IPS-18c (cell line): Measurements from ENCODE around the gene ZNF10.

Source experiments
- H3K4me3 ChIP-seq: 2 replicates; pipeline ENCODE4 v1.7.0; 2013; ENCODE audit warnings: low read depth, mild to moderate bottlenecking, low read length, moderate library complexity; ENCODE audit not compliant: insufficient read depth
- H3K9me3 ChIP-seq: one replicate; pipeline ENCODE4 v1.6.1; 2013; ENCODE audit warnings: mild to moderate bottlenecking, low read length, moderate library complexity; ENCODE audit not compliant: control insufficient read depth, insufficient read depth

The ZNF10 gene

DNA sequence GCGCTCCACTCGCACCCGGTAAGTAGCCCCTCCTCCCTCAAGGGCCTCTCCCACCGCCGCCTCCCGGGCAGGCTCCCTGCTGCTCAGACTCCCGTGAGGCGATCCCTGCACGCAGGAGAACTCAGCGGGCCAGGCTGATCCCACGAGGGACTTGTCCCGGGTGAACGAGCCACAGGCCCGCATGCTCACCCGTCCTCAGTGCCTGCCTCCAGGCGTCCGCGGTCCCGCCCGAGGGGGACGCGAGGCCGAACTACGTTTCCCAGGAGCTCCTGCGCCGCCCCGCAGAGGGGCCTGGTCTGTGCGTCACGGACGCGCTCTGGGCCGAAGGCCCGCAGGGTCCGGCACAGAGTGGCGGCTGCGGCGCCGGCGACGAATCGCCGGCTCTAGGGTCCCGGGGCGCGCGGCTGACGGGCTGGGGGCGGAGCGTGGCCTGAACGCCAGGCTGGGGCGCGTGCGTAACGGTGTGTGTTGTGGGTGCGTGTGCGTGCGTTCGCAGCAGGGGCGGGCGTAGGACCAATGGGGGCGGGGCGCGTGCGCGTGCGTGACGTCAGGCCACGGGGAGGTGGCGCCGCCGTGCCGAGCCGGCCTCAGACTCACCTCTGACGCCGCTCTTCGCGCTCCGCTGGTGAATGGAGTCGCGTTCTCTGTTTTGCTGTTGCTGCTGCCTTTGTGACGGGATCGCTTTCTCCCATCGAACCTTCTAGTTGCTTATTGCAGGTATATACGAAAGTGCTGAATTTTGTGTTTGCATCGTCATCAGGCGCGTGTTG, at the start of gene ZNF10, which contains the start of gene ZNF891:
Gene ZNF10 (plus strand): TSS at position 590 of the 770 bp plus-strand sequence. CDS start 13,866 bp downstream, outside the sequence.
Gene ZNF891 (minus strand): TSS at position 237 of the 770 bp plus-strand sequence. CDS start 8,356 bp downstream, outside the sequence.
- H3K4me3 ChIP-seq = peak within 1 kb of the TSS; percentile 95
- peaks cover 19% of the 10 kb centered on the region for H3K9me3 ChIP-seq

DNA sequence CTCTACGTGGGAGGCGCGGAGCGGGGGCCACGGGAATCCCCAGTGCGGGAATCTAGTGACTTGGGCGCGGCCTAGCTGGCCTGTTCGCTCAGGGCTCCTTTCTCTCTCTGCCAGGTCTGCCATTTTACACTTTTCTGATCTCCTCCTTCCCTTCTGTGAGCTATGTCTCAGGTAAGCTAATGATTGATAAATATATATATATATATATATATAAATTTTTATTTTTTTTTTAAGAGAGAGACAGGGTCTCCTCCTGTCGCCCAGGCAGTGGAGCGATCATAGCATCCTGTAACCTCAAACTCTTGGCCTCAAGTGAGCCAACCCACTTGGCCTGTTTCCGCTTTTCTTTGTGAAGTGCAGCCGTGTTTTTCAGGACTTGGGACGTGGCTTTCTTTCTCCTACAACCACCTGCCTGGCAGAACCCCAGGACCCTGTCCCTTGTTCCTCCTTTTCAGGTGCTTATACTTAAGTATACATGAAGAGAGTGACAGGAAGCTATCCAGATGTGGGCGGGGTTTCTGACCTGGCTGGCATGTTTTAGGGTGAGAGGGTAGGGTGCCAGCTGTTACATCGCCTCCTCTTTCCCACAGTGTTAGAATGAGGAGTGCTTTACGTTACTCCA, 49.2 kb upstream of the ZNF10 start:
- H3K4me3 ChIP-seq = peak overlapping the region; percentile 69
- H3K9me3 ChIP-seq = peaks cover 11% of the 10 kb centered on the region

DNA sequence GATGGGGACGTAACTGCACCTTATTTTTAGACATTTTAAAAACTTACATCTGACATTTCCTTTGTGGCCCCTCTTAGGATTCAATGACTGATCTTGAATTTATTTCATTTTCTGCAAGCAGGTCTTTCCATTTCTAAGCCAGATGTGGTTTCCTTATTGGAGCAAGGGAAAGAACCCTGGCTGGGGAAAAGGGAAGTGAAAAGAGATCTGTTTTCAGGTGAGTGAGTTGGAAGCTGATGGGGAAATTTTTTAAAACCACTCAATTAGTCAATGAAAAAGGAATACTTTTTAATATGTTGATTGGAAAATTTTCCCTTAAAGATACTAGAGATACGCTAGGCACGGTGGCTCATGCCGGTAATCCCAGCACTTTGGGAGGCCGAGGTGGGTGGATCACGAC, 47.1 kb upstream of the ZNF10 start:
- peaks cover 6% of the 10 kb centered on the region for H3K9me3 ChIP-seq
- H3K4me3 ChIP-seq = no peak overlapping the region

DNA sequence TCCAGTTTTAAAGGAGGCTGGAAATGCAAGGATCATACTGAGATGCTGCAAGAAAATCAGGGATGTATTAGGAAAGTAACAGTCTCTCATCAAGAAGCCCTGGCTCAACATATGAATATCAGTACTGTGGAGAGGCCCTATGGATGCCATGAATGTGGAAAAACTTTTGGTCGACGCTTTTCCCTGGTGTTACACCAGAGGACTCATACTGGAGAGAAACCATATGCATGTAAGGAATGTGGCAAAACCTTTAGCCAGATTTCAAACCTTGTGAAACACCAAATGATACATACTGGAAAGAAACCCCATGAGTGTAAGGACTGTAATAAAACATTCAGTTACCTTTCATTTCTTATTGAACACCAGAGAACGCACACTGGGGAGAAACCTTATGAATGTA, 24.8 kb upstream of the ZNF10 start:
- no peak overlapping the region for H3K4me3 ChIP-seq

DNA sequence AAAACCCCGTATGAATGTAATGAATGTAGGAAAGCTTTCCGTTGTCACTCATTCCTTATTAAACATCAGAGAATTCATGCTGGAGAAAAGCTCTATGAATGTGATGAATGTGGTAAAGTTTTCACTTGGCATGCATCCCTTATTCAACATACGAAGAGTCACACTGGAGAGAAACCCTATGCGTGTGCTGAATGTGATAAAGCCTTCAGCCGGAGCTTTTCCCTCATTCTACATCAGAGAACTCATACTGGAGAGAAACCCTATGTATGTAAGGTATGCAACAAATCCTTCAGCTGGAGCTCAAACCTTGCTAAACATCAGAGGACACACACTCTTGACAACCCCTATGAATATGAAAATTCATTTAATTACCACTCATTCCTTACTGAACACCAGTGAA, 24.2 kb upstream of the ZNF10 start:
- Histone ChIP-seq H3K9me3 (peaks cover 22% of the 10 kb centered on the region), H3K4me3 (no peak overlapping the region)

More for the DNA sequence above, 24.8 kb upstream of the ZNF10 start:
- peaks cover 17% of the 10 kb centered on the region for H3K9me3 ChIP-seq

DNA sequence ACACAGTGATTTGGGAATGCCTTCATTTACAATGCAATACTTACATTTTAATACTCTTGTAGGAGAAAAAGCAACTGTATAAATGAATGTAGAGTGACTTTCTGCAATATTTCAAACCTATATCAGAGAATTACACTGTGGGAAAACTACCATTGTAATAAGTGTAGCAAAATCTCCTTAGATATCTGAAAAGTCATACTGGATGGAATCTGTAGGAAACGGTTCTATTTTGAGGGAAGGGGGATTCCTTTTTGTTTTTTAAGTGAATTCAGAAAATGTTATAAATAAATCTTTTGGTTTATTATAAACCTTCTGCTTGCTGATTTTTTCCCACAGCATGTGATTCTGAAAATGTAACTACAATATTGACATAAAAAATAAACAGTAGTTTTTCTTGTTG, 23.3 kb upstream of the ZNF10 start:
- no peak overlapping the region for H3K4me3 ChIP-seq
- peaks cover 25% of the 10 kb centered on the region for H3K9me3 ChIP-seq

DNA sequence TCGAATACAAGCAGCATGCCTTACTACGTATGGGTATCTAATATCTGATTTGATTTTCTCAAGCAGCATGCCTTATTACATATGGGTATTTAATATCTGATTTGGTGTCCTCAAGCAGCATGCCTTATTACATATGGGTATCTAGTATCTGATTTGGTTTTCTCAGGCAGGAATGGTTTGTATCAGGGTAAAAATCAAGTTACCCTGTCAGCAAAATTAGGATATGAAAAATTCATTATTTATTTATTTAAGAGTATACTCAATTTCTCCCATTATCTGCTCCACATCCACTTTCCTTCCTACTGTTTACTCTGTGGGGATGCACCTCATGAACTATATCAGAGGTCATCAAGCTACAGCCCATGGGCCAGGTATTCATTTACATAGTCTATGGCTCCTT, 22.3 kb upstream of the ZNF10 start:
- peaks cover 25% of the 10 kb centered on the region for H3K9me3 ChIP-seq
- H3K4me3 ChIP-seq = no peak overlapping the region

DNA sequence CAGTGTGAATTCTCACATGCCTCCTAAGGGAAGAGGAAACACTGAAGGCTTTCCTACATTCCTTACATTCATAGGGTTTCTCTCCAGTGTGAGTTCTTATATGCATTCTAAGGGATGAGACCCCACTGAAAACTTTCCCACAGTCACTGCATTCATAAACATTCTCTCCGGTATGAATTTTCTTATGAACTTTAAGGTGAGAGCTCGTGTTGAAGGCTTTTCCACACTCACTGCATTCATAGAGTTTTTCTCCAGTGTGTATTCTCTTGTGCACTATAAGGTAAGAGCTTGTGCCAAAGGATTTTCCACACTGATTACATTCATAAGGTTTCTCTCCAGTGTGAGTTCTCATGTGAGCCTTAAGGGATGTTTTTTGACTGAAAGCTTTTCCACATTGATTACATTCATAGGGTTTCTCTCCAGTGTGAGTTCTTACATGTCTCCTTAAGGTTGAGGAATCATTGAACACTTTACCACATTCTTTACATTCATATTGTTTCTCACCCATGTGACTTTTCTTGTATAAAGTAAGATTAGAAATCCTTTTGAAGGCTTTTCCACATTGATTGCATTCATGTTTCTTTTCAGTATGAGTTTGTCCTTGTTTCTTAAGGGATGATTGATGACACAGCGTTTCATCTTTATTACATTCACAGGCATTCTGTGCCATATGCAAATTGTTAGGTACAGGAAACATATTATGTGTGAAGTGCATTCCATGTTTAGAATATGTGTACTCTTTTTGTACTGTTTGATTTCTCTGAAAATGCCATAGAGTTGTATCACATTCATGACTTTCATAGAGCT, 9.8 kb upstream of the ZNF10 start:
- H3K9me3 ChIP-seq = peaks cover 55% of the 10 kb centered on the region
- no peak overlapping the region for H3K4me3 ChIP-seq

DNA sequence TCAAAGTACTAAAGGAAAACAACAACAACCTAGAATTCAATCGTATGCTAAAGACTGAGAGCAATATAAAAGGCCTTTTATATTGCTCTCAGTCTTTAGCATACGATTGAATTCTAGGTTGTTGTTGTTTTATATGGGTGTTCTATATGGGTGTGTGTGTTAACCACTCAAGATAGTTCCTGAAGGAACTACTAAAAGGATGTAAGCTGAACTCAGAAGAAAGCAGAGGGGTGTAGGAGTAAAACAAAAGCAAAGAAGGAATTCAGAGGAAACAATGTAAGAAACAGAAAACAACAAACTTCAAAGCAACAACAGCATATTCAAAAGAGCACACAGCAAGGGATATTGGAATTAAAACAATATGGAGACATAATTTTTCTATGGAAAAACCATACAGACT, 5.8 kb upstream of the ZNF10 start:
- Histone ChIP-seq H3K4me3 (no peak overlapping the region), H3K9me3 (peaks cover 40% of the 10 kb centered on the region)

DNA sequence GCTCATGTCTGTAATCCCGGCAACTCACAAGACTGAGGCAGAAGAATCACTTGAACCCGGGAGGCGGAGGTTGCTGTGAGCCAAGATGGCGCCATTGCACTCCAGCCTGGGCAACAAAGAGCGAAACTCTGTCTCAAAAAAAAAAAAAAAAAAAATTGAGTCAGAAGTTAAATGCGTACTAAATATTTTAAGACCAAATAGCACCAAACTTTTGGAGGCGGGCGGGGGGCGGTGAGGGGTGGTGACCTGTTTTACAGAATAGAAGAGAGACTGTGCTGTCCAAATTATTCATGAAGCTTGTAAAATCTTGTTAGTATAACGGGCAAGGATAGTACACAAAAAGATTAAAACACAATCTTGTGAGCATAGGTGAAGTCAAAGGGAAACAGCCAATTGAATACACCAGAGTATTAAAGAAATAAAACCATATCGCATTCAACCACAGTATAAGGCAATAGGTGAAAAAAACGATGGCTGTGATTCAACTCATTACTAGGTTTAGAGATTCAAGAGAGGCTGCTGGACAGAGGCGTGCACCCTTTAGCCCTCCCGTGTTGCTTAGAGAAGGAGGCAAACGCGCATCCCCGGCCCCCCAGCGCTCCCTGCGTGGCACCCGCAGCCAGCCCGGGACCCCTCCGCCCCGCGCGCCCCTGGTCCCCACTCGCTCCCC, 924 bp upstream of the ZNF10 start:
- H3K9me3 ChIP-seq = peaks cover 20% of the 10 kb centered on the region
- peak overlapping the region; percentile 95 for H3K4me3 ChIP-seq

DNA sequence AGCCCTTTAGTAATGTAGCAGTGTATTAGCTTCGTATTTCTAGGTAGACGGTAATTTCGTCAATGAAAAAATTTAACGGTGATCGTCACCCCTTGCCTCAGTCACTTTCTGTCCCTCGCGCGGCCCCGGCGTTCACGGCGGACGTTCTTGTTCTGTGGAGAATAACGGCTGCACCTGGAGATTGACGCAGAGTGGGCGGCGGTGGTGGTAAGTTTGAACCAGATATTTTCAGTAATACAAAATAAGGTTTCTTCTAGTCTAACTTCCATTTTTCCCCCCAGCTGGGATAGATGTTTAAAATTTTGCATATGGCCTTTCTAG, 341 bp downstream of the ZNF10 start:
- Histone ChIP-seq H3K4me3 (peak overlapping the region; percentile 95), H3K9me3 (peaks cover 14% of the 10 kb centered on the region)

DNA sequence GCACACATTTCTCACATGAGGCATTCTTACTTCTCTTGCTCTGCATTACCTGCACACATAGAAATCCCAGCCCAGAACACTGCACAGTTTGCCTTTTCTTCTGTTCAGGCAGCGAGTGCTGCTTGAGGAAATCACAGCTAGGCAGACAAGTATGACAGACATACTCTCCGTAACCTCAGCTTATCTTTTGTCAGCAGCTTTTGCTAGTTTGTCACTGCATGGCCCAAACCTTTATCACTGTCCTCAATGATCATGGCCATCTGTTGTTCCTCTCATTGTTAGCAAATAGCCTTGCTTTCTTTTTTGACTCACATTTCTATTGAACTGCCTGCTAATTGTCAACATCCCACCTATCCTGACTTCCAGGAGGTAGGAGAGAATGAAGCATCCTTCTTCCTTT, 5.3 kb downstream of the ZNF10 start:
- H3K9me3 ChIP-seq = peaks cover 4% of the 10 kb centered on the region
- H3K4me3 ChIP-seq = no peak overlapping the region

DNA sequence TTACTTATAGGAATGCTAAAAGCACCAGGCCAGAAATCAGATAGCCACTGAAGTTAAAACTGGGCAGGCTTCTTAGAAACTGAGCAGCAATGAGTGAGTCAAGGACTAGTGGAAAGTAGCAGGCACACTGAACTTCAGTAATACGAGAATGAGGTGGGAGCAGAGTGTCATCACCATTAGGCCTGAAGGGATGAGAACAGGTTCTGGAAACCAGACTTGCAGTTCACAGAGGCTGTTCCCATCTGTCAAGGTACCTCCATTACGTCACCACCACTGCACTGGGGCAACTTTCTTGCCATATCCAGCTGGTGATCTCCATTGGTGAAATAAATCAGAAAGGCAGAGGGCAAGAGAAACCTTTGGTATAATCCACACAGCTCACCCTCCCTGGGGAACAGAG, 15.6 kb downstream of the ZNF10 start:
- peaks cover 8% of the 10 kb centered on the region for H3K9me3 ChIP-seq
- no peak overlapping the region for H3K4me3 ChIP-seq

DNA sequence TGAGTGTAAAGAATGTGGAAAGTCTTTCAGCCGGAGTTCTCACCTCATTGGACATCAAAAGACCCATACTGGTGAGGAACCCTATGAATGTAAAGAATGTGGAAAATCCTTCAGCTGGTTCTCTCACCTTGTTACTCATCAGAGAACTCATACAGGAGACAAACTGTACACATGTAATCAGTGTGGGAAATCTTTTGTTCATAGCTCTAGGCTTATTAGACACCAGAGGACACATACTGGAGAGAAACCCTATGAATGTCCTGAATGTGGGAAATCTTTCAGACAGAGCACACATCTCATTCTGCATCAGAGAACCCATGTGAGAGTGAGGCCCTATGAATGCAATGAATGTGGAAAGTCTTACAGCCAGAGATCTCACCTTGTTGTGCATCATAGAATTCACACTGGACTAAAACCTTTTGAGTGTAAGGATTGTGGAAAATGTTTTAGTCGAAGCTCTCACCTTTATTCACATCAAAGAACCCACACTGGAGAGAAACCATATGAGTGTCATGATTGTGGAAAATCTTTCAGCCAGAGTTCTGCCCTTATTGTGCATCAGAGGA, 25.8 kb downstream of the ZNF10 start:
- H3K4me3 ChIP-seq = no peak overlapping the region
- H3K9me3 ChIP-seq = peaks cover 13% of the 10 kb centered on the region

DNA sequence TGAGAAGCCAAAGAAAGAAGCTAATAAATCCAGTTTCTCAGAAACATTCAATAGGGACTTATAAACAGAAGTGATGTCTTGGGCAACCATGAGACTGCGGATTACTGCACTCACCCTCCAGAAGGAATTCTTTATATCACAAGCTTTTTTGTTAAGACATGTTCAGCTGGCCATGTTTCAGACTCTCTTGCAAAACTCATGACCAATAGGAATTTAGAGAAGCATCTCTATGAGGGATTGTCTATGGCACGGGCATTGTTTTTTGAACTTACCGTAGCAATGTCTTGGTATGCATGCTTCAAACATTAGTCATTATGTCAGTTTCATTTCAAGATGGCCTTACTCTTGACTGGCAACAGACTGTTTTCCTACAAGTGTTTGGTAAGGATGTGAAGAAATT, 35.3 kb downstream of the ZNF10 start:
- Histone ChIP-seq H3K9me3 (peaks cover 7% of the 10 kb centered on the region), H3K4me3 (no peak overlapping the region)

DNA sequence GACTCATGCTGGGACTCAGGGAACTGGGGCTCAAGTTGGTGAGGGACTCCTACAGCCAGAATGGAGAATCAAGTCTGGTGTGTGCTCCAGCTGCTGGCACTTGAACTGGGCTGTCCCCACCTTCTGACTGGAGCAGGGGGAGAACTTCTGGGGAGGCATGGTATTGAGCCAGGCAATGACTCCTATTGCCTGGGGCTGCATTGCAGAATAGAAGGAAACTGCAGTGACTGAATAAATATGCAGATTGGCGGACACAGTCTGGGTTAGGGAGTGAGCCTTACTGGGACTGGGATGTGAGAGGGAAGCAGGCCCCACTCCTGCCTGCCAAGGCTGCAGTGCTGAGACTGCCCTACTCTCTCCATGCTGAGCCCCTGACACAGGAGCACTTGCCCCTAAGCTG, 42.1 kb downstream of the ZNF10 start:
- peaks cover 12% of the 10 kb centered on the region for H3K9me3 ChIP-seq

DNA sequence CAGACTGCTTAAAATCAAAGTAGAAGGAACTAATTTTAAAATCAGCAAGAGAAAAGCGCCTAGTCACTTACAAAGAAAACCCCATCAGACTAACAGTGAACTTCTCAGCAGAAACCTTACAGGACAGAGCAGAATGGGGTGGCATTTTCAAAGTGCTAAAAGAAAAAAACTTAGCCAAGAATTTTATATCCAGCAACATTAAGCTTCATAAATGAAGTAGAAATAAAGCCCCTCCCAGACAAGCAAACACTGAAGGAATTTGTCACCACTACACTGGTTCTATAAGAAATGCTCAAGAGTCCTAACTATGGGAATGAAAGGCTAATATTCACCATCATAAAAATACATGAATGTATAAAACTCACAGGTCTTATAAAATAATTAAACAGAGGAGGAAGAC, 44.5 kb downstream of the ZNF10 start:
- Histone ChIP-seq H3K4me3 (no peak overlapping the region), H3K9me3 (peaks cover 7% of the 10 kb centered on the region)

More for the DNA sequence above, 42.1 kb downstream of the ZNF10 start:
- H3K4me3 ChIP-seq = peak overlapping the region; percentile 20; the same call in 1 of the 2 replicates
